C4-2B (cell line): ENCODE data around the gene UGT3A2.

Experiments
- CTCF ChIP-seq: fragments of 450-650 bp; conservative IDR thresholded peaks from 2 replicates; pipeline ENCODE4 v1.5.1; 2017; ENCODE audit warnings: mild to moderate bottlenecking
- ZFX ChIP-seq: fragments of 450-650 bp; IDR thresholded peaks from 2 replicates; pipeline ENCODE4 v1.6.1; 2017

DNA sequence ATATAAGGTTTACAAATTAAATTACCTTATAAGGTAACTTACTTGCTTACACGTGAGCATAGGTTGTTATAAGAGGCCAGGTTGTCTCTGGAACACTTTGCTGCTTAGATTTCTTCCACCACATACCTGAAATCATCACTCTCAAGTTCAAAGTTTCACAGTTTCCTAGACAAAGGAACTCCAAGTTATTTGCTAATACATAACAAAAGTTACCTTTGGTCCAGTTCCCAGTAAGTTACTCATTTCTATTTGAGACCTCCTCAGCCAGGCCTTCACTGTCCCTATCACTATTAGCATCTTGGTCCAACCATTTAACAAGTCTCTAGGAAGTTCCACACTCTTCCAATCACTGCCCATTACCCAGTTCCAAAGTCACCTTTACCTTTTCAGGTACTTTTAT, 57.0 kb downstream of the UGT3A2 start:
- TF ChIP-seq CTCF (no peak), ZFX (no peak)
